Prostate gland (tissue), 2 donors: Measurements from ENCODE around the gene CTDSPL2. TPM values are rescaled to one million over a fixed set of nuclear protein-coding genes. Genes with fewer than 3 reads are reported as not detected.

Source experiments
- DNase-seq: peaks from one replicate; pipeline ENCODE4 v3.0.0-alpha.2; 2019; ENCODE audit warnings: low spot score
- H3K27ac ChIP-seq, 2 donors: fragments of 200-600 bp; sonication (generic); 2 replicates each; pipeline ENCODE4 v1.5.1; 2017 to 2019
- H3K27me3 ChIP-seq: fragments of 200-600 bp; sonication (generic); replicated peaks from 2 replicates; pipeline ENCODE4 v1.5.1; 2019; ENCODE audit not compliant: insufficient read depth
- H3K36me3 ChIP-seq, 2 donors: fragments of 200-600 bp; sonication (generic); 1 replicate in 1 of 2; 2 replicates in 1 of 2; pipeline versions ENCODE4 v1.5.1 to v1.8.1; 2017 to 2019
- H3K4me1 ChIP-seq: fragments of 200-600 bp; sonication (generic); replicated peaks from 2 replicates; pipeline ENCODE4 v1.5.1; 2019
- H3K4me3 ChIP-seq, 2 donors: fragments of 200-600 bp; sonication (generic); 2 replicates each; pipeline ENCODE4 v1.5.1; 2017 to 2019
- H3K9me3 ChIP-seq: fragments of 200-600 bp; sonication (generic); 2 replicates; pipeline ENCODE4 v1.5.1; 2017
- CTCF ChIP-seq, 4 experiments: fragments of 200-600 bp in 2 of 4; fragments of 450-650 bp in 2 of 4; sonication (generic) in 2 of 4; IDR thresholded peaks; 1 replicate in 3 of 4; 2 replicates in 1 of 4; pipeline ENCODE4 v1.5.1; 2016 to 2019; ENCODE audit warnings: antibody characterized with exemption in 4 of 4, mild to moderate bottlenecking in 2 of 4, moderate library complexity in 2 of 4
- POLR2A ChIP-seq: fragments of 450-650 bp; IDR thresholded peaks from one replicate; pipeline ENCODE4 v1.6.1; 2016; ENCODE audit warnings: antibody characterized with exemption, mild to moderate bottlenecking
- POLR2AphosphoS5 ChIP-seq: sonication (generic); formaldehyde crosslinking; IDR thresholded peaks from one replicate; pipeline ENCODE4 v1.6.1; 2017; ENCODE audit warnings: antibody characterized with exemption
- WGBS: methylation state at CpG from one replicate; pipeline ENCODE4 v1.1.5; 2018; 5-methylcytosine and 5-hydroxymethylcytosine counted together
- intact Hi-C: fragments of 100-400 bp; cut with DNase I; formaldehyde crosslinking; loops from one replicate; pipeline ENCODE4 v1.14.2; 2022
- total RNA-seq, 2 donors: library from RNA; depleted of rRNA; stranded (reverse); fragments of >200 nt; gene quantifications; one replicate each; pipeline ENCODE4 v1.1.0, GENCODE V29; 2016

Gene CTDSPL2
- total RNA-seq, 2 donors from 2014 or later: 32.5 to 67.5 TPM

GRCh38 chr15:44489464-44489863 is 62.0 kb downstream of the CTDSPL2 start:
- Histone ChIP-seq H3K27ac (no peak overlapping the region), H3K4me3 (no peak overlapping the region), H3K27me3 (no peaks in the 10 kb centered on the region), H3K9me3 (no peaks in the 10 kb centered on the region), H3K4me1 (no peaks in the 10 kb centered on the region), H3K36me3 (no peaks in the 10 kb centered on the region)
- no peak for DNase-seq
- intact Hi-C loops: no loop called here
- TF ChIP-seq POLR2A (no peak), POLR2AphosphoS5 (no peak), CTCF (IDR thresholded peaks at IDR 0.05) (no peak)
- 90% methylated on average over 1 of the region's 1 CpG for WGBS

- Histone ChIP-seq H3K36me3 (no peaks in the 10 kb centered on the region), H3K9me3 (no peaks in the 10 kb centered on the region), H3K4me1 (no peaks in the 10 kb centered on the region), H3K4me3 (no peak overlapping the region), H3K27me3 (no peaks in the 10 kb centered on the region), H3K27ac (no peak overlapping the region)
- no peak for DNase-seq
- 76% methylated on average over 3 of the region's 3 CpGs for WGBS
- intact Hi-C loops: no loop called here
- no peak for TF ChIP-seq POLR2AphosphoS5
- TF ChIP-seq POLR2A: no peak
- no peak for TF ChIP-seq CTCF (IDR thresholded peaks at IDR 0.05)
Observed at GRCh38 chr15:44490622-44491021, 63.2 kb downstream of the CTDSPL2 start.

- no peak overlapping the region for H3K27ac ChIP-seq
- no peaks in the 10 kb centered on the region for H3K27me3 ChIP-seq
- H3K9me3 ChIP-seq: no peaks in the 10 kb centered on the region
- H3K4me1 ChIP-seq: no peaks in the 10 kb centered on the region
- no peaks in the 10 kb centered on the region for H3K36me3 ChIP-seq
- 96% methylated on average over 7 of the region's 7 CpGs for WGBS
- no peak for DNase-seq
- intact Hi-C loops: no loop called here
- no peak for TF ChIP-seq POLR2AphosphoS5
- no peak for TF ChIP-seq POLR2A
- TF ChIP-seq CTCF (IDR thresholded peaks at IDR 0.05): no peak
- H3K4me3 ChIP-seq: no peak overlapping the region
Observed at GRCh38 chr15:44492040-44492439, 64.6 kb downstream of the CTDSPL2 start.

GRCh38 chr15:44492672-44493071 is 65.2 kb downstream of the CTDSPL2 start:
- H3K4me1 ChIP-seq: no peaks in the 10 kb centered on the region
- no peak overlapping the region for H3K27ac ChIP-seq
- H3K4me3 ChIP-seq: no peak overlapping the region
- 83% methylated on average over 3 of the region's 3 CpGs for WGBS
- H3K27me3 ChIP-seq: no peaks in the 10 kb centered on the region
- no peaks in the 10 kb centered on the region for H3K9me3 ChIP-seq
- no peak for DNase-seq
- H3K36me3 ChIP-seq: no peaks in the 10 kb centered on the region
- intact Hi-C loops: no loop called here
- TF ChIP-seq CTCF (IDR thresholded peaks at IDR 0.05) (no peak), POLR2A (no peak), POLR2AphosphoS5 (no peak)

GRCh38 chr15:44495562-44495961 is 68.1 kb downstream of the CTDSPL2 start:
- Histone ChIP-seq H3K4me3 (no peak overlapping the region), H3K27me3 (no peaks in the 10 kb centered on the region), H3K9me3 (no peaks in the 10 kb centered on the region), H3K4me1 (no peaks in the 10 kb centered on the region), H3K27ac (no peak overlapping the region), H3K36me3 (no peaks in the 10 kb centered on the region)
- 97% methylated on average over 8 of the region's 8 CpGs for WGBS
- intact Hi-C loops: no loop called here
- TF ChIP-seq POLR2AphosphoS5 (no peak), CTCF (IDR thresholded peaks at IDR 0.05) (no peak), POLR2A (no peak)
- DNase-seq: no peak
